WTC11 (cell line): ENCODE measurements around the gene CAPZB.

Experiments
- TEAD4 ChIP-seq: sonication (generic); formaldehyde crosslinking; IDR thresholded peaks from 2 replicates; pipeline ENCODE4 v1.8.0; 2022; ENCODE audit warnings: mild to moderate bottlenecking, missing genetic modification reagents
- TF ChIP-seq, protein P1 (sequence below): fragments of 250-450 bp; sonication (Bioruptor Pico); IDR thresholded peaks from 2 replicates; pipeline ENCODE4 v1.9.0; 2021; ENCODE audit warnings: mild to moderate bottlenecking, borderline replicate concordance
- TF ChIP-seq, protein P2 (sequence below): fragments of 200-600 bp; IDR thresholded peaks from 2 replicates; pipeline ENCODE4 v1.8.0; 2022; ENCODE audit warnings: antibody characterized with exemption
- TF ChIP-seq, protein P3 (sequence below): sonication (generic); formaldehyde crosslinking; conservative IDR thresholded peaks from 2 replicates; pipeline ENCODE4 v1.8.1; 2023; ENCODE audit warnings: mild to moderate bottlenecking, low read depth, missing genetic modification reagents, moderate library complexity

DNA sequence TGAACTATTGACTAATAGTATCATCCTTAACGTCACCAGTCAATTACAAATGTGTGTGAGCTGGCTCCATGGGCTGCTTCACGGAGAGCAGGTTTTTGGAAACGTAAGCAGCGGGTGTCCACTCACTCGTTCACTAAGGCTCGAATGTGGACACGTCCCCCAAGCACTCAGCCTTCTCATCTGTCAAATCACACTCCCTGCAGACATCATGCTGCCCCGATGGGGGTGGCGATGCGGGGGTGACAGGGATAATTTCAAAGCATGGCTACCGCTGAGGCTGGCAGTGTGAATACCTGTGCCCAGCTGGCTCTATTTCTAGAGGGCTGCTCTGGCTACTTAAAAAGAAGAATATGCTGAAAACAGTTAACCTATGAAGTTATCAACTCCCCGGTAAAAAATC is 71.3 kb downstream of the CAPZB start:
- no peak for TF ChIP-seq TEAD4 (CRISPR knock-in tag)
- TF ChIP-seq, protein P1, sequence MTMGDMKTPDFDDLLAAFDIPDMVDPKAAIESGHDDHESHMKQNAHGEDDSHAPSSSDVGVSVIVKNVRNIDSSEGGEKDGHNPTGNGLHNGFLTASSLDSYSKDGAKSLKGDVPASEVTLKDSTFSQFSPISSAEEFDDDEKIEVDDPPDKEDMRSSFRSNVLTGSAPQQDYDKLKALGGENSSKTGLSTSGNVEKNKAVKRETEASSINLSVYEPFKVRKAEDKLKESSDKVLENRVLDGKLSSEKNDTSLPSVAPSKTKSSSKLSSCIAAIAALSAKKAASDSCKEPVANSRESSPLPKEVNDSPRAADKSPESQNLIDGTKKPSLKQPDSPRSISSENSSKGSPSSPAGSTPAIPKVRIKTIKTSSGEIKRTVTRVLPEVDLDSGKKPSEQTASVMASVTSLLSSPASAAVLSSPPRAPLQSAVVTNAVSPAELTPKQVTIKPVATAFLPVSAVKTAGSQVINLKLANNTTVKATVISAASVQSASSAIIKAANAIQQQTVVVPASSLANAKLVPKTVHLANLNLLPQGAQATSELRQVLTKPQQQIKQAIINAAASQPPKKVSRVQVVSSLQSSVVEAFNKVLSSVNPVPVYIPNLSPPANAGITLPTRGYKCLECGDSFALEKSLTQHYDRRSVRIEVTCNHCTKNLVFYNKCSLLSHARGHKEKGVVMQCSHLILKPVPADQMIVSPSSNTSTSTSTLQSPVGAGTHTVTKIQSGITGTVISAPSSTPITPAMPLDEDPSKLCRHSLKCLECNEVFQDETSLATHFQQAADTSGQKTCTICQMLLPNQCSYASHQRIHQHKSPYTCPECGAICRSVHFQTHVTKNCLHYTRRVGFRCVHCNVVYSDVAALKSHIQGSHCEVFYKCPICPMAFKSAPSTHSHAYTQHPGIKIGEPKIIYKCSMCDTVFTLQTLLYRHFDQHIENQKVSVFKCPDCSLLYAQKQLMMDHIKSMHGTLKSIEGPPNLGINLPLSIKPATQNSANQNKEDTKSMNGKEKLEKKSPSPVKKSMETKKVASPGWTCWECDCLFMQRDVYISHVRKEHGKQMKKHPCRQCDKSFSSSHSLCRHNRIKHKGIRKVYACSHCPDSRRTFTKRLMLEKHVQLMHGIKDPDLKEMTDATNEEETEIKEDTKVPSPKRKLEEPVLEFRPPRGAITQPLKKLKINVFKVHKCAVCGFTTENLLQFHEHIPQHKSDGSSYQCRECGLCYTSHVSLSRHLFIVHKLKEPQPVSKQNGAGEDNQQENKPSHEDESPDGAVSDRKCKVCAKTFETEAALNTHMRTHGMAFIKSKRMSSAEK = no peak
- TF ChIP-seq, protein P2, sequence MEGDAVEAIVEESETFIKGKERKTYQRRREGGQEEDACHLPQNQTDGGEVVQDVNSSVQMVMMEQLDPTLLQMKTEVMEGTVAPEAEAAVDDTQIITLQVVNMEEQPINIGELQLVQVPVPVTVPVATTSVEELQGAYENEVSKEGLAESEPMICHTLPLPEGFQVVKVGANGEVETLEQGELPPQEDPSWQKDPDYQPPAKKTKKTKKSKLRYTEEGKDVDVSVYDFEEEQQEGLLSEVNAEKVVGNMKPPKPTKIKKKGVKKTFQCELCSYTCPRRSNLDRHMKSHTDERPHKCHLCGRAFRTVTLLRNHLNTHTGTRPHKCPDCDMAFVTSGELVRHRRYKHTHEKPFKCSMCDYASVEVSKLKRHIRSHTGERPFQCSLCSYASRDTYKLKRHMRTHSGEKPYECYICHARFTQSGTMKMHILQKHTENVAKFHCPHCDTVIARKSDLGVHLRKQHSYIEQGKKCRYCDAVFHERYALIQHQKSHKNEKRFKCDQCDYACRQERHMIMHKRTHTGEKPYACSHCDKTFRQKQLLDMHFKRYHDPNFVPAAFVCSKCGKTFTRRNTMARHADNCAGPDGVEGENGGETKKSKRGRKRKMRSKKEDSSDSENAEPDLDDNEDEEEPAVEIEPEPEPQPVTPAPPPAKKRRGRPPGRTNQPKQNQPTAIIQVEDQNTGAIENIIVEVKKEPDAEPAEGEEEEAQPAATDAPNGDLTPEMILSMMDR = no peak
- TF ChIP-seq, protein P3, sequence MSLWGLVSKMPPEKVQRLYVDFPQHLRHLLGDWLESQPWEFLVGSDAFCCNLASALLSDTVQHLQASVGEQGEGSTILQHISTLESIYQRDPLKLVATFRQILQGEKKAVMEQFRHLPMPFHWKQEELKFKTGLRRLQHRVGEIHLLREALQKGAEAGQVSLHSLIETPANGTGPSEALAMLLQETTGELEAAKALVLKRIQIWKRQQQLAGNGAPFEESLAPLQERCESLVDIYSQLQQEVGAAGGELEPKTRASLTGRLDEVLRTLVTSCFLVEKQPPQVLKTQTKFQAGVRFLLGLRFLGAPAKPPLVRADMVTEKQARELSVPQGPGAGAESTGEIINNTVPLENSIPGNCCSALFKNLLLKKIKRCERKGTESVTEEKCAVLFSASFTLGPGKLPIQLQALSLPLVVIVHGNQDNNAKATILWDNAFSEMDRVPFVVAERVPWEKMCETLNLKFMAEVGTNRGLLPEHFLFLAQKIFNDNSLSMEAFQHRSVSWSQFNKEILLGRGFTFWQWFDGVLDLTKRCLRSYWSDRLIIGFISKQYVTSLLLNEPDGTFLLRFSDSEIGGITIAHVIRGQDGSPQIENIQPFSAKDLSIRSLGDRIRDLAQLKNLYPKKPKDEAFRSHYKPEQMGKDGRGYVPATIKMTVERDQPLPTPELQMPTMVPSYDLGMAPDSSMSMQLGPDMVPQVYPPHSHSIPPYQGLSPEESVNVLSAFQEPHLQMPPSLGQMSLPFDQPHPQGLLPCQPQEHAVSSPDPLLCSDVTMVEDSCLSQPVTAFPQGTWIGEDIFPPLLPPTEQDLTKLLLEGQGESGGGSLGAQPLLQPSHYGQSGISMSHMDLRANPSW = no peak
